Measurements from ENCODE around the gene MLXIP. TPM values are rescaled to one million over a fixed set of nuclear protein-coding genes. Genes with fewer than 3 reads are reported as not detected.
A peak's percentile ranks its signal among the peaks of the same experiment; 100 is the strongest.
"Not testable (repeated sequence)": the region's sequence is repeated elsewhere in the genome, so short reads cannot be mapped to it uniquely, and the experiment has no call there.

MLXIP gene
- polyA plus RNA-seq, 3 donors: 32.7 to 52.6 (median 46.4) TPM

GRCh38 chr12:122048151-122048550 lies 30.4 kb upstream of the MLXIP start:
- no peak for DNase-seq

- no peak for DNase-seq
Observed at GRCh38 chr12:122049827-122050226, 28.7 kb upstream of the MLXIP start.

DNA sequence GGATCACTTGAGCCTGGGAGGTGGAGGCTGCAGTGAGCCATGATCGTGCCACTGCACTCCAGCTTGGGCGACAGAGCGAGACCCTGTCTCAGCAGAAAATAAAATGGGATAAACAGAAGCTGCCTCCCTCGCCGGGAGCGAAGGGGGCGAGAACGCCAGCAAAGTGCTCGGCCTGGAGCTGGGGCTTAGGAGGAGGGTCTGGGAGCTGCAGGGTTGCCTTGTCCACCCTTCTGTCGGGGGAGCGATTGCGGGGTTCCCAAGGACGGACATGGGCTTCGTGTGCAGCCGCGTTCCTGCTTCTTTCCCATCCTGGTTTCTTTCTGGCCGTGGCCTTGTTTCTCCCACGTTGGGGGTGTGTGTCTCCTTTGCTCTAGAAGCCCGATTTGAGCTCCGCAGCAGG lies 27.9 kb upstream of the MLXIP start:
- DNase-seq: no peak

DNA sequence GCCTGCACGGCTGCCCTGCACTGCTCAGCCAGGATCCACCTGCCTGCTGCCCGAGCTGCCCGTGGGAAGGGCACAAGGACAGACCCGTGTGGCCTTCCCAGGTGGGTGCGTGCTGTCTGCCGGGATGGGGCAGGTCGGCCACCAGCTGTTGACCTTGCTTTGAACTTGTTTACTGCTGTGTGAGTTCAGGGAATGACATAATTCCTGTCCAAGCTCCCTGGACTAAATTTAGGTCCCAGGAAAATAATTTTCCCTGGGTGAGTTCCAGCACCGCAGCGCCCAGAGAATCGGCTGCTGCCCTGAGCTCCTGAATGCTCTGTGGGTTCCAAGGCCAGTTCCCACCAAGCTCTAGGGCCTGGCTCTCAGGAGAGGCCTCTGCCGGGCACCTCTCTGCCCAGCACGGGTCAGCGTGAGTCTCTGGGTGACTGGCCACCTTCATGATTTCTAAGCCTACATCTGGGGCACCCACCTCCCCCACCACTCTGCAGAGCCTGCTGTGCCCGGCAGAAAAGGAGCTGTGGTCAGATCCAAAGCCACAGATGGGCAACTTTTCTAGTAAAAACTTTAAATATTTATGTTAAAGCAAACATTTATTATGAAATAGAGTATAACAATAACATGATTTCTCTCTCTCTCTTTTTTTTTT lies 27.2 kb upstream of the MLXIP start:
- no peak for DNase-seq

- no peak for DNase-seq
Observed at GRCh38 chr12:122052285-122052684, 26.3 kb upstream of the MLXIP start.

- no peak for DNase-seq
Observed at GRCh38 chr12:122054842-122055520, 23.6 kb upstream of the MLXIP start.

GRCh38 chr12:122056406-122056805 lies 22.1 kb upstream of the MLXIP start:
- DNase-seq: not testable (repeated sequence)

DNA sequence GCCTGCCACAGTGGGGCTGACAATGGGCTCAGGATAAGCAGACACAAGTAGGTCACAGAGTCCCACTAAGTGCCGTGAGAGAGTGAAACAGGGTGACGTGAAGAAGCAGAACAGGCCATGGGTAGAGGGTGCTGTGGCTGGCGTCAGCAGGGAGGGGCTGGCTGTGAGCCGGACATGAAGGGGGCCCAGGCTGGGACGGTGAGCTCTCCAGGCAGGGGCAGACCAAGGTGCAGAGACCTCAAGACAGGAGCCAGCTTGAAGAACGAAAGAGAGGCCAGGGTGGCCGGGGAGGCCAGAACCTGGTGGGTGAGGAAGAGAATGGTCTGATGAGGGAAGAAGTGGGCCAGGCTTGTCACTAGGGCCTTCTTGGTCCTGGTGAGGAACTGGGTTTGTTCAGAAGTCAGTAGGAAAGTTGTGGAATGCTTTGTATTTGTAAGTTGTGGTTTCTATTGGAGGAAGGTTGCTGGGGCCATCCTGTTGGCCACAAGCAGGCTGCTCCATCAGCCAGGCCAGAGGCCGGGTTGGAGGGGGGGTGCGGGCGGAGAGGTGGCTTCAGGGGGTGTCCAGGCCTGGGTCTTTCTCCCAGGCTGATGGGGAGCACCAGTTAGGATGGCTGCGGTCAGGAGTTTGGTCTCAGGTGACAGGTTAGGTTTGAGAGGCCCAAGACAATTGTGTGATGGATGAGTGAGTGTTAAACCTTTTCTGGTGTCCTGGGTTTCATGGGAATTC lies 21.4 kb upstream of the MLXIP start:
- DNase-seq: no peak

DNA sequence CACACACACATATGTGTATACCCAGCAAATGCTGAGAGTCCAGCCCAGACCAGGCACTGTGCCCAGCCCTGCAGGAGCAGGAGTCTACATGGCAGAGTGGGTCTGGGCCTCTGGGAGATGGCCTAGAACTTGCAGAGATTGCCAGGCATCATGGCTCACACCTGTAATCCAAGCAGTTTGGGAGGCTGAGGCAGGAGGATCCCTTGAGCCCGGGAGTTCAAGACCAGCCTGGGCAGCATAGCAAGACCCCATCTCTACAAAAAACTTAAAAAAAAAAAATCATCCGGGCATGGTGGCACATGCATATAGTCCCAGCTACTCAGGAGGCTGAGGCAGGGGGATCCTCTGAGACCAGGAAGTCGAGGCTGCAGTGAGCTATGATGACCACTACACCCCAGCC lies 20.8 kb upstream of the MLXIP start:
- no peak for DNase-seq

DNA sequence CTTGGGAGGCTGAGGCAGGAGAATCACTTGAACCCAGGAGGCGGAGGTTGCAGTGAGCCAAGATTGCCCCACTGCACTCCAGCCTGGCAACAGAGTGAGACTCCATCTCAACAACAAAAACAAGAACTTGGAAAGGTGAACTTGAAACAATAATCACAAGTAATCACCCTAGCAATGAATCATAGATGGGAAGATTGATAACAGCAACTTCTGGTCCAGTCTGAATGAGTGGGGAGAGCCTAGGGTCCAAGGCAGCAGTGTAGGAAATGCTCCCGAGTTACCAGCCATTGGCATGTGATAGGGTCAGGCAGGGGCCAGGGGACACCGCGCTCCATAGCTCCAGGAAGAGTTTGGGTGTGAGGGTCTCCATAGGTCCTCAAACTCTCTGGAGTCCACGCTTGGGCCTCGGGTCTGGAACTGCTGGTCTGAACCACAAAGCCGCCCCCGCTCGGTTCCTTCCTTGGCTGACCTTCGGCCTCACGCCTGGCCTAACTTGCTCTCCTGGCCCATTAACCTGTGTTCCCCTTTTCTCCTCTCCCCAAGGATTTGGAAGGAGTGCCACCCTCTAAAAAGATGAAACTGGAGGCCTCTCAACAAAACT lies 19.9 kb upstream of the MLXIP start:
- DNase-seq: no peak

DNA sequence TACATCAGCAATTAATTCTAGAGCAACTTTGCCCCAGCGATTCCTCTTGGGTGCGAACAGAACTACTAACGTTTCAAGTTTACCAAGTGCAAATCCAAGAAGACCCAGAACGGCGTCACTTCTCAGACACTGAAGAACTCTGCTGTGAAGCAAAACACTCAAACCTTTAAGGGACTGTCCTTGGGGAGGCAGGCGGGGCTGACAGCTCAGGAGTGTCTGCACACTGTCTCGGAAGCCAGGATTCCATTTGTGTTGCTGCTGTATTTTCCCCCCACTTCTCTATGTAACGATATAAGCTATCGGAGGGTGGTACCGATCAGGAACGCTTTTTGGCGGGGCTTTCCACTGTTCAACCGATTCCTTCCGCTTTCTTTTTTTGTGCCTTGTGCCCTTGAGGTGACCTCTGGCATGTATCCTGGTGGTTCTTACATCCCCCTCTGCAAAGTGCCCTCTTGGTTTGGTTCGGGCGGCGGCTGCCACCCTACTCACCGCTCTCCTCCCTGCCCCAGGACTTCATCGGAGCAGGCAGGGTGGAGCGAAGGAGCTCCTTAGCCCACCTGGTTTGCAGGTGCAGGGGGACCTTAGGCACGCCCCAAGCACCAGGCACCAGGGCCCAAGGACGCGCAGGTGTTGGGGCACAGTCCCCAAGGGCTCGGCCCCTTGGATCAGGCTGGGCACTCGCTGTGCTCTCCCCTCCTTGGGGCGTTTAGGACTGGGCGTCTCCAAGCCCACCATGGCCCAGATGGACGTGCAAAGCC lies 19.2 kb upstream of the MLXIP start:
- DNase-seq: no peak

GRCh38 chr12:122060081-122060501 lies 18.5 kb upstream of the MLXIP start:
- no peak for DNase-seq

- DNase-seq: no peak
Observed at GRCh38 chr12:122061253-122061652, 17.3 kb upstream of the MLXIP start.

GRCh38 chr12:122062832-122063693 lies 15.5 kb upstream of the MLXIP start:
- peak; percentile 72 for DNase-seq

- DNase-seq: no peak
Observed at GRCh38 chr12:122063694-122064024, 14.9 kb upstream of the MLXIP start.

DNA sequence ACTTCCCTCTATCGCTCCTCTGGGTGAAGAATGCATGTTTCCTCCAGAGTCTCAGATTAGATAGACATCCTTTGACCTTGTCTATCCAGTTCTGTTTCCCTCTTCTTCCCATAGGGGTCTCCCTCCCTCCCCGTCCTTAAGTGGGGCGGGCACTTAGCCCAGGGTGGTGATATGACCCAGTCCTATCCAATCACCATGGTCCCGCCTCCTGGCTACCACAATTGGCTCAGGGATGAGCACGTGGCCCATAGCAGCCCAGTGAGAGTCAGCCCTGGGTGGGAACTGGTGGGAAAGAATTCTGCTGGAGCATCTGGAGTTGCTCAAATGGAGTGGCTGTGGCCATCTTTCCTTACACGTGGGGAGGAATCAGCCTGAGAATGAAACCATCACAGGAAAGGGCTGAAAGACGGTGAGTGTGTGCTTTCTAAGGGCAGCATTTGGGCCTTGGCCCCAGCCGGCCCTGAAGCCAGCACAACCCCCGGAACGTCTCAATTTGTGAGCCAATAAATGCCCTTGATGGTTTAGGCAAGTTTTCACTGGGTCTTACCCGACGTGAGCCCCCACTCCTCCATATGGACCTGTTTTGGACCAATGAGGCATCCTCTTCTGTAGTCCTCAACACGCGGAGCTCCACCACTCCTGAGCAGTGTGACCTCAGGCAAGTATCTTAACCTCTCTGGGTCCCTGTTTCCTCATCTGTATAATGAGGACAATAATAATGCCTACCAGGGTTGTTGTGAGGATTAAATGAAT lies 14.4 kb upstream of the MLXIP start:
- peak; percentile 89 for DNase-seq

DNA sequence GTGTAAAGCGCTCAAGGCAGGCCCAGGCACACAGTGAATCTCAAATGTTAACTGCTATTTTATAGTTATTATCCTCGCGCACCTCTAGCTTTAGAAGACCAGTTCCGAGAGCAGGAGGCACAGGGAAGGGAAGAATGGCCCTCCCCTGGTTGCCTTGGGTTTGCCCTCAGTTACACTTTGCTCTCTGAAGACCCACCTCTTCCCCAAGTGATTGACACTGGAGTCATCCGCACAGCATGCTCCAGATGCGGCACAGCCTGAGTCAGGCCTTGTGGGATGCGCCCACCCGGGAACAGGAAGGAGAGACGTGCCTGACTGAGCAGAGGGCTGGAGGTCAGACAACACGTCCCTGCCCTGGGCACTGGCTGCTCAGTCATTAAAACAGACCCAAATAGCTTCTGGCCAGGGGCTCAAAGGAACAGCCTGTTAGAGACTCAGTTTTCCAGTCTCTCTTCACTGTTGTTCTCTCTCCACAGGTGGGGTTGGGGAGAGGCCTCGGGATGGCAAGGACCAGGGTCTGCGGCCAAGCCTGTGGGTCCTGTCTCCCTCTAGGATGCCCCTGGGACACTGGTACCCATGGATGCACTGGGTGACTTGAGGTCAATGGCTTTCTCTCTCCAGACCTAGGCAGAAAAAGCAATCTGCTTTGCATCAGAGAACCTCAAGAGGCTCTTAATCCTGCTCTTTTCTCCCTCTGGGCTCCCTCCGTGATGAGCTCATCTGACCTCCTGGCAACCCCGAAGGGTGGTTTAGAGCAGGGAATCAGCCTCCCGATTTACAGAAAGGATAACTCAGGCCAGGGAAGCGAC lies 13.6 kb upstream of the MLXIP start:
- DNase-seq: peak; percentile 86

- DNase-seq: no peak
Observed at GRCh38 chr12:122067548-122067947, 11.0 kb upstream of the MLXIP start.

GRCh38 chr12:122067966-122068365 lies 10.6 kb upstream of the MLXIP start:
- DNase-seq: no peak

Data from renal pelvis (tissue), 4 donors.